Stimulated activated CD8-positive, alpha-beta memory T cell treated with anti-CD3 and anti-CD28 coated beads, Interleukin-15, amount 100 ng/mL, for 1 hour (primary cell): ENCODE measurements around the gene TMEM170A.
A peak's percentile ranks its signal among the peaks of the same experiment; 100 is the strongest.
"Not testable (repeated sequence)": the region's sequence is repeated elsewhere in the genome, so short reads cannot be mapped to it uniquely, and the experiment has no call there.

Source experiments
- DNase-seq: peaks from one replicate; pipeline ENCODE4 v3.0.0-alpha.2; 2020; ENCODE audit warnings: low read depth

TMEM170A gene, protein sequence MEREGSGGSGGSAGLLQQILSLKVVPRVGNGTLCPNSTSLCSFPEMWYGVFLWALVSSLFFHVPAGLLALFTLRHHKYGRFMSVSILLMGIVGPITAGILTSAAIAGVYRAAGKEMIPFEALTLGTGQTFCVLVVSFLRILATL

DNA sequence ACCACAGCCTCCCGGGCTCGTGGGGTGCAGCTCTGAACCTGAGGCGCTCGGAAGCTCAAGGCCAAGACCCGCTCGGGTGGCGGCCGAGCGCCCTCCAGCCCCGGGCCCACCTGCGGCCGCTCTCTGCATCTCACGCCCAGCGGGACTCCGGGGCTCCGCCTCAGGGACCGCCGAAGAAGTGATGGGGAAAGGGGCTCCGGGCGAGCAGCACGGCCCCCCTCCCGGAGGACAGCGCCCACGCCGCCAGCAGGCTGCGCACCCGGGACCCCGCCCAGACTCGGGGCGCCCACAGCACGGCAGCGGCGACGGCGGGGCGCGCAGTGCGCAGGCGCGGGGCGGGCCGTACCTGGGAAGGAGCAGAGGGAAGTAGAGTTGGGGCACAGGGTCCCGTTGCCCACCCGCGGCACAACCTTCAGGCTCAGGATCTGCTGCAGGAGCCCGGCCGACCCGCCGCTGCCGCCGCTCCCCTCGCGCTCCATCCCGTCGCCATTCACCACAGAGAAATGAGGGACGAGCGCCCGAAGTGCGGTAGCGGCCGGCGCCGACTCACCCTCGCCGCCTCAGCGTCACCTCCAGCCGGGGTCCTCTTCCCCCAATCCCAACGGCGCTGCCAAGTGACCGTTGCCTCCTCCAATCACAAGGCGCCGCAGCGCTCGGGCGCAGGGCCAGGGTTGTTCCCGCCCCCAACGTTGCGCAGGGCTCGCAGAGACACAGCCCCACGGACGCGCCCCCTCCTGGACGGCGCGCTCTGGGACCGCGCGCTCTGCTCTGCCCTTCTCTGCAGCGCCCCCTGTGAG, at the start of gene TMEM170A:
Gene TMEM170A, minus strand, starts transcription at position 568 of the 797 bp plus-strand sequence. Its CDS starts 89 bp downstream, at position 479.
- DNase-seq = peak; percentile 96

DNA sequence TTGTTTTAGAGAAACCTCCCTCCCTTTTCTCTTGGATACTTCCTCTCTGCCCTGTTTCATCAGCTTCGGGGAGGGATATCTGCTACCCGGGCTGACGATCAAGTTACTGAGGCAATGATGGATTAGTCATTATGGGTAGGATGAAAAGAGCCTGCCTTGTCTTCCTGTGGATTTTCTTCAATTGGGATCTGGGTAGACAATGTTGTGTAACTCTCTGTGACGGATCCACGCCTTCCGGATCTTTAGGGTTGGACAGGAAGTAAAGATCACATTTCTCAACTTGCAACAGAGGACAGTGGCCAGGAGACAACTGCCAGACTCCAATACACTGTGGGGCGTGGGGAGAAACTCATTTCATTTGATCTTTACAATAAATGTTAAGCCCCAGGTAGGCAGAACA, 42.1 kb upstream of the TMEM170A start:
- DNase-seq = no peak

- no peak for DNase-seq
Observed at GRCh38 chr16:75506107-75506506, 41.6 kb upstream of the TMEM170A start.

DNA sequence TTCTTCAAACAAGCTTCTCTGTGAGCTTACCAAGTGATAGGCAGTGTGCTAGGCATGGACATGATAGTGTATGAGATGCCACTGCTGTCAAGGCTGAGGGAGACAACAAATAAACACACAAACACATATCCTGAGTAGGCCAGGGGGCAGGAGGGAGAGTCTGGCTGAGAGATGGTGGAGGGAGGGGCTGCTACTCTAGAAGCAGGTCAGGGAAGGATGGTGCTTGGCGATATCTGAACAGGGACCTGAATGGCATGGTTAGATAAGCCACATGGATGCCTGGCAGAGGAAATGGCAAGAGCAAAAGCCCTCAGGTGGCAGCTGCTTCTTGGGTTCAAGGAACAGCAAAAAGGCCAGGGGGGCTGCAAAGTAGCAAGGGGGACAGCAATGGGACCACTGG, 39.3 kb upstream of the TMEM170A start:
- no peak for DNase-seq

DNA sequence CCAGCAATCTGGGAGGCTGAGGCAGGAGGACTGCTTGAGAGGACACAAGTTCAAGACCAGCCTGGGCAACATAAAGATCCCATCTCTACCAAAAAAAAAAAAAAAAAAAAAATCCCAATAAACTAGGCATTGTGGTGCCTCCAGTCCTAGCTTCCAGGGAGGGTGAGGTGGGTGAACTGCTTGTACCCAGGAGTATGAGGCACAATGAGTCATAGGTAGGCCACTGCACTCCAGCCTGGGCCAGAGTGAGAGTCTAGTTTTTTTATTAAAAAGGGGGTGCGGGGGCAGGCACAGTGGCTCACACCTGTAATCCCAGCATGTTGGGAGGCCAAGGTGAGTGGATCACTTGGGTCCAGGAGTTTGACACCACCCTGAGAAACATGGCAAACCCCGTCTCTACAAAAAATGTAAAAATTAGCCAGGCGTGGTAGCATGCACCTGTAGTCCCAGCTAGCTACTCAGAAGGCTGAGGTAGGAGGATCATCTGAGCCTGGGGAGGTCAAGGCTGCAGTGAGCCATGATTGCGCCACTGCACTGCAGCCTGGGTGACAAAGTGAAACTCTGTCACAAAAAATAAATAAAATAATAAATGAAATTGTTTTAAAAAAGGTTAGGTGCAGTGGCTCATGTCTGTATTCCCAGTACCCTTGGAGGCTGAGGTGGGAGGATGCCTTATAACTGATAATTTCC, 38.6 kb upstream of the TMEM170A start:
- DNase-seq = no peak

GRCh38 chr16:75501820-75502219, 37.3 kb upstream of the TMEM170A start:
- not testable (repeated sequence) for DNase-seq

GRCh38 chr16:75501359-75501758, 36.9 kb upstream of the TMEM170A start:
- no peak for DNase-seq

GRCh38 chr16:75498605-75499322, 34.3 kb upstream of the TMEM170A start:
- not testable (repeated sequence) for DNase-seq

DNA sequence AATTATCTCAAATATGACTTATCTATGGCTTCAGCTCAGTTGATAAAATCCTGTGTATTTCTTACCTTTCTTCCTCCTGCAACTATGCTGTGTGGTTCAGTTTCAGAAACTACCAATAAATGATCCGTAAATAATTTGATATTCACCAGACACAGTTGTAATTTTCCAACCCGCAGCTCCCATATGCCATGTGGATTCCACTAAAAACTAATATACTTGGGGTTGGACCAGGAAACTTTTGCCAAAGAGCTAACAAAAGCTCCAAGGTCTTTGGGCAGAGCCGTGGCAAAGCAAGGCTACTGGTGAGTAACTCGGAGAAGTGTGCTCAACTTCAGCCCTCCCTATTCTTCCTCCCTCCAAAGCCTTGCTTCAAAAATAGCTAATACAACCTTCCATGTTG, 33.1 kb upstream of the TMEM170A start:
- DNase-seq = no peak

DNA sequence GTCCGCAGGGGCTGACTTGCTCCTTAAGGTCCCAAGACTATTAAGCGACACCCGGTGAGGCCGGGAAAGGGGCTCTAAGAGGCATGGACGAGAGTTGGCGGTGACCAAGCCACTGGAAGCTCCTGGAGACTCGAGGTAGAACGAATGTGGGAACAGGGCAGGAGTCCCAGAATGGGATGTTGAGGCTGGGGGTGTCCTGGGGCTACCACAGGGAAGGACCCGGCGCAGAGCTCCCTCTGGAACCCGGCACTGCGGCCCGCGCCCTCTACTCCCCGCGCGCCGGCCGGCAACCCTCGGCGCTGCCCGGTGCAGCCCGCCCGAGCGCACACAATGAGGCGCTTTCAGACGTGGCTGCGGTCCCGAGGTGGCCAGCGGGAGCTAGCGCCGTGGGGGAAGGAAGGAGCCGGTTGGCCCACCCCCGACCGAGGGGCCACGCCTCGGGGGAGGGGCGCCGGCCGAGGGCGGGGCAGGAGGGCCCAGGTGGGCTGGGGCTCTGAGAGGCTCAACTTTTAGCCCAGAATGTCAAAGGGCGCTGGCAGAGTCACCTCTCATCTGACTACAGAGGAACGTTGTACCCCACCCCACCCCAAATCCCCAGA, 30.7 kb upstream of the TMEM170A start, which contains the start of gene CHST6:
Gene CHST6, minus strand, starts transcription at position 366 of the 599 bp plus-strand sequence. CDS start 15,613 bp downstream, outside the sequence.
- DNase-seq = no peak

- no peak for DNase-seq
Observed at GRCh38 chr16:75494661-75495075, 30.2 kb upstream of the TMEM170A start.

DNA sequence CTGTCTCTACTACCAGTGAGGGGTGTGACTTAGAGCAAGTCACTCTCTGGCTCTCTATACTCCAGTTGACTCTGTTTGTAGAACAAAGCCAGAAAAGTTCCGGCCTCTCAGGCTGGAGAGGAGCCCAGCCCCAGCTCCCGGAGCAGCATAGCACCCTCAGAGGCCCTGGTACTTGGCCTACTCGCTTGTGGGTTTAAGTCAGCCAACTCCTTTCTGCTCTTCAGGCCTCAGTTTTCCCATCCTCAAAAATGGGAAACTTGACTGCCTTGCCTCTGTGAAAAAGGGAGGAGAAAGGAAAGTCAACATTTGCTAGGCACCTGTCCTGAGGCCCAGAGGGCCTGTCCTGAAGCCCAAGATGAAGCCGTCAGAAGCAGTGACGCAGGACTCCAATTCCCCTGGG, 29.7 kb upstream of the TMEM170A start:
- no peak for DNase-seq

GRCh38 chr16:75491876-75492275, 27.4 kb upstream of the TMEM170A start:
- DNase-seq = no peak

GRCh38 chr16:75488322-75488721, 23.8 kb upstream of the TMEM170A start:
- DNase-seq = no peak

- DNase-seq = no peak
Observed at GRCh38 chr16:75486676-75487313, 22.3 kb upstream of the TMEM170A start.

- no peak for DNase-seq
Observed at GRCh38 chr16:75486014-75486675, 21.7 kb upstream of the TMEM170A start.

DNA sequence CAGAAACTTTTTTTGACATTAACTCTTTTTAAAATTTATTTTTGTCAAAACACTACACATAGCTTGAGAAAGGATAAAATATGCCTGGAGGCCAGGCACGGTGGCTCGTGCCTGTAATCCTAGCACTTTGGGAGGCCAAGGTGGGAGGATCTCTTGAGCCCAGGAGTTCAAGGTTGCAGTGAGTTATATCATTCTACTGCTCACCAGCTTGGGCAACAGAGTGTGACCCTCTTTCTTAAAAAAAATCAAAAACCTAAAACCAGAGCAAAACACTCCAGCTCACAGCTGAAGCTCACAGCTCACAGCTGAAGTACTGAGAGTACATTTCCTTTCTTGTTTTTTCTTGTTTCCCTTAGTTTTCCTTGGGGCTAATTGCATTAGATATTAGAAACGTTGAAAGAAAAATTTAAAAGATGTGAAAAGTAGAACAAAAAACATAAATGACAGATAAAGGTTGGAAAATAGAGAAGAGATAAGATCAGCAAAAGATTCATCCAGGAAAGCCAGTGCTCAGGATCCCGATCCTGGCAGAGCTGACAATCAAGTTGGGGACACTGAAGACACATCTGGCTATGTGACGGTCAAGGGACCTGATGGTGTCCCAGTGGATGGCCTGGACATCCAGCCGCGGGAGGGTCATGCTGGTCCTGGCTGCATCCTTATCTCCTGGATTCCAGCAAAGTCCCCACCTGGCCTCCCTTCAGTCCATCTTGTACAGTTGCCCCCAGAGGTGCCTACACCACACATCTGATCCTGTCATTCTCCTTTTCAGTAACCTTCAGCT, 20.9 kb upstream of the TMEM170A start:
- DNase-seq = no peak

DNA sequence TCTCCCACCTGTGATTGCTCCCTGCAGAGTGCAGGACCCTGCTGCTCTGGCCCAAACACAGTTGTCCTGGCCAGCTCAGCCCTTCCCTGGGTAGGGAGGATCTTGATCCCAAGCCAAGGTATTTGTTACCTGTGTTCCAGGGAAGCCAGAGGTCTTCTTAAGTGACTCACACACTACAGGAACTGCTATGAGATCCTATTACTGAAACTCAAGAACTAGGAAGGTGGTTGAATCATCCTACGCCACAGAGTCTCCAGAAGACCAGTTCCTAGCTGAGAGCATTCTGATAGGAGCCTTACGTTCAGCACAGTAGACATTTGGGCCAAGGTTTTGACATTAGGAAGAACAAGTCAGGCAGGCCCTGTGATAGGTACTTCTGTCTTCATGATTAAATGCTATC, 18.7 kb upstream of the TMEM170A start:
- DNase-seq = no peak

DNA sequence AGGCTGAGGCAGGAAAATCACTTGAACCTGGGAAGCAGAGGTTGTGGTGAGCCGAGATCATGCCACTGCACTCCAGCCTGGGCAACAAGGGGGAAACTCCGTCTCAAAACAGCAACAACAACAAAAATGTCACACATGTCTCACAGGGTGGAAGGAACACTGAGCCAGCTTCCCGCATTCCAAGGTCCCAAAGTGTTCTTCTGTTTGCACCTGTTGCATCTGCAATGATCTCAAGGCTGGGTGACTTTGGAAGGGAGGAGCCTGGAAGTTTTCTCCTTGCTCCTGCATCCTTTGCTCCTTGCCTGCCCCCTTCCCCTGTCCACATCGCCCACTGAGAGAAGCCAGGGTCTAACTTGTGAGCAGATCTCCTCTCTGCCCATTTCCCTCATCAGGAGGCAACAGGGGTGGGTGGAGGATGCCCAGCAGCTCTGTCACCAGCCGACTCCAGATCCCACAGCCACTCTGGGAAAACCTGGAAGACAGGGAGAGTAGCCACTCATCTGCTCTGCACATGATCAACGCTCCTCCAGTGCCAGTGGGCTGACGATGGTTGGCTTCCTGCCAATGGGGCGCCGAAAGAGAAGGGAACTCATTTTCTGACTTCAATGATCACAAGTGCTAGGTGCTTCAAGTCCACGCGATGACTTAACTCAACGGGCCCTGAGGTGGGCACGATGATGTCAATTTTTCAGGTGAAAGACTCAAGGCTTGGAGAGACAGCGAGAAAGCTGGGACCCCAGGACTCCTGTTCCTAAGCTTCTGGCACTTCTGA, 18.1 kb upstream of the TMEM170A start:
- DNase-seq = no peak
